GM12878 (cell line): ENCODE data around the gene AMPH.

Source experiments
- JUNB ChIP-seq: IDR thresholded peaks from 2 replicates; pipeline ENCODE4 v1.6.1; 2016; ENCODE audit warnings: antibody characterized with exemption, mild to moderate bottlenecking
- MAX ChIP-seq: IDR thresholded peaks from 2 replicates; pipeline ENCODE4 v1.6.1; 2012; ENCODE audit warnings: low read depth, low read length, improper control_type of control experiment

GRCh38 chr7:38677981-38678697 lies 47.0 kb upstream of the AMPH start:
- TF ChIP-seq MAX (no peak), JUNB (no peak)
